ENCODE data around the gene IPO7. TPM values are rescaled to one million over a fixed set of nuclear protein-coding genes. Genes with fewer than 3 reads are reported as not detected.
"Not testable (repeated sequence)": the region's sequence is repeated elsewhere in the genome, so short reads cannot be mapped to it uniquely, and the experiment has no call there.

IPO7 gene
- total RNA-seq, 2 experiments from 2014 or later, result 78.9 to 81.1 TPM

DNA sequence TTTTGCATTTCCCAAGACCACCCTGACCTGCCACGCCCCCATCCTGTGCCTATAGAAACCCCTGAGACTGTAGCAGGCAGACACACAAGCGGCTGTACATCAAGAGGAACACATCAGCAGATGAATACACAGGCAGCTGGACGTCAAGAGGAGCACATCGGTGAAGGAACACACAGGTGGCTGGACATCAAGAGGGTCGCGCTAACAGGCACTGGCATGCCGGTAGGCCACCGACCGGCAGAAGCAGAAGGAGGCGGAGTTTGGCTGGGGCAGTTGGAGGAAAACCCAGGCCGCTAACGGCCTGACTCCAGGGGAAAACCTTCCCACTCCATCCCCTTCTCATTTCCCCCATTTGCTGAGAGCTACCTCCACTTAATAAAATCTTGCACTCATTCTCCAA lies 5.4 kb upstream of the IPO7 start:
- H3K4me3 Mint-ChIP-seq, result no peak overlapping the region
- no peak overlapping the region for H3K27ac Mint-ChIP-seq
- no peaks in the 10 kb centered on the region for H3K27me3 Mint-ChIP-seq
- ATAC-seq (ENCODE audit: low read depth), result no peak
- H3K36me3 Mint-ChIP-seq, result no peaks in the 10 kb centered on the region
- DNase-seq, result no peak
- H3K4me1 Mint-ChIP-seq, result peaks cover 2% of the 10 kb centered on the region
- H3K9me3 Mint-ChIP-seq, result no peaks in the 10 kb centered on the region
- POLR2A ChIA-PET, result no interaction called here

DNA sequence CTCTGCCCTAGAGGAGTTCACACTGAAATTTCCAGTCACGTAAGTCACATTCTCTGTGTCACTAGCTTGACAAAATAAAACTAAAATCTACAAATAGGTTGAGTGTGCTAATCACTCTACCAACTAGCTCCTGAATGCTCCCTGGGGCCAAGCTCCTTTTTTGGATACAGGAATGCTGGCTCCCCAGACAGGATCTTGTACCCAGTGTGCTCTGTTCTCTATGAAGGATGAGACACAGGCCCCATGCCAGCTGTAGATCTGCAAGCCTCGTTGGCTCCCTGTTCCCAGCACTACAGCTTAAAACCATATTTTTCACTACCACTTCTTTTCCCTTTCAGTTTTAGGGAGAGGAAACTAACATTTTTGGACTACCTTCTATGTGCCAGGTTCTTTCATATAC lies 3.7 kb upstream of the IPO7 start:
- Mint-ChIP-seq H3K36me3 (no peaks in the 10 kb centered on the region), H3K9me3 (no peaks in the 10 kb centered on the region), H3K4me3 (no peak overlapping the region), H3K27me3 (no peaks in the 10 kb centered on the region), H3K4me1 (peaks cover 7% of the 10 kb centered on the region), H3K27ac (no peak overlapping the region)
- DNase-seq (no peak), ATAC-seq (ENCODE audit: low read depth) (no peak)
- POLR2A ChIA-PET, result no interaction called here

DNA sequence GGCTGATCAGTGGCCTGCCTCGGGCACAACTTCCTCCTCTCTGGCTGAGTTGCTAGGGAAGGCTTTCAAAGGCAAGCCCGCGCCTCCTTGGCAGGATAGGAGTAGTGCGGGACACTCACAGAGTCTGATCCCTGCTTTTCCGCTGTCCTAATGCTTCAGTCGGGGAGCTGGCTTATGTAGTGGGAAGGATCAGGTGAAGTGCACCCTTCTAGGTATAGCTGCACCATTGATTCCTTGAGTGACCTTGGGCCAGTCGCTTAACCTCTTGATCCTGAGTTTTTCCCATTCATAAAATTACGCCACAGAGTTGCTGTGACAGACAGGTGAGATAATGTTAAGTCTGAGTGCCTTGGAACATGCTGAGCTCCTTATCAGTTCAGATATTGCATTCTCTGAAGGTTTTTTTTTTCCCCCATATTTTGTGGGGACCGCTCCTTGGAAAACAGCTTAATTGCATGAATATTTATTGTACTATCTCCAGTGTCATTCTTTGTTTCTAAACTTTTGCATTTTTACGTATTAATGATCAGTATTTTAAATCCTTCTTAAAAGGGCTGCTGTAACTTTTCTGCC lies 961 bp downstream of the IPO7 start:
- no peak for DNase-seq

DNA sequence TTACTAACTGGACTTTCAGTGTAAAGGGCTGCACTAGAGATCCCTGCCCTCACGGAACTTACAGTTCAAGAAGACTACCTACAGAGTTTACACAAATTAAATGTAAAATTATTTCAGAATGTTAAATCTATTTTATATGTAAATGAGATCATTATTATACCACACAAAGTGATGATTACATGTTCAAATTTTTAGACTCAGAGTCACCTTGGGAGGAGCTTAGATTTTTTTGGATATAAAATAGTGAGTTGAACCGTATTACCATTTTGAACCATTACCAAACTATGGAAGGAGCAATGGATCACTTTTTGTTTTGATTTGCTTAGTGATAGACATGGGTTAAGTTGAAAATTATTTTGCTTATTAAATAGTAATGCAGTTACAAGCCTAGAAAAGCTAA lies 1.6 kb downstream of the IPO7 start:
- Mint-ChIP-seq H3K36me3 (peaks cover 10% of the 10 kb centered on the region), H3K27me3 (no peaks in the 10 kb centered on the region), H3K4me3 (peak overlapping the region; percentile 93), H3K27ac (no peak overlapping the region), H3K9me3 (no peaks in the 10 kb centered on the region), H3K4me1 (peaks cover 20% of the 10 kb centered on the region)
- no peak for DNase-seq
- ATAC-seq (ENCODE audit: low read depth), result no peak
- POLR2A ChIA-PET, result interaction anchor here (1.4 to 3.0 kb wide), 6 partner anchors 22 to 106 kb away, joined by 3 to 20 read pairs (median 10); partner anchors contain the start of genes TMEM41B and ZNF143

More for the DNA sequence above, 961 bp downstream of the IPO7 start:
- Mint-ChIP-seq H3K27ac (peak overlapping the region; percentile 89), H3K36me3 (peaks cover 8% of the 10 kb centered on the region), H3K4me1 (peaks cover 20% of the 10 kb centered on the region), H3K9me3 (no peaks in the 10 kb centered on the region), H3K27me3 (no peaks in the 10 kb centered on the region), H3K4me3 (peak overlapping the region; percentile 93)
- POLR2A ChIA-PET, result interaction anchor here (0.6 to 3.0 kb wide), 15 partner anchors 8 to 1071 kb away, joined by 3 to 20 read pairs (median 6); partner anchors contain the start of genes TMEM41B and ZNF143
- ATAC-seq (ENCODE audit: low read depth), result no peak

DNA sequence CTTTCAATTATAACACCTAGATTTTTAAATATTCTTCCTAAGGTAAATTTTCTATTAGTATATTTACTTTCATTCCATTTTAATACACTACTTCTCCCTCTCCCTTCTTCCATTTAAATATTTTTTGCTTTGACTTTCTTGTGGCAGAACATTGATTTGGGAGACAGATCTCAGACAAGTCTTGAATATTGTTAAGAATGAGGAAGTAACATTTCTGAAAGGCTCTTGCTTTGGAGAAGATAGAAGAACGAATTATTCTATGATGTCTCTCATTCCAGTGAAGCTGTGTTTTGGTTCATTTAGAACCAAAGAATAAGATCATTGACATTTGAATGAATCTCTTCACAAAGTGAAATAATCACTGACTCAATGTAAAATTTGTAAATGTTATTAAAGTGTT lies 2.4 kb downstream of the IPO7 start:
- H3K4me1 Mint-ChIP-seq, result peaks cover 22% of the 10 kb centered on the region
- no peak overlapping the region for H3K27ac Mint-ChIP-seq
- H3K4me3 Mint-ChIP-seq, result peak overlapping the region; percentile 62
- POLR2A ChIA-PET, result interaction anchor here (2.6 to 3.0 kb wide), 2 partner anchors 23 to 73 kb away, joined by 14 to 20 read pairs; partner anchors contain the start of gene ZNF143
- H3K9me3 Mint-ChIP-seq, result no peaks in the 10 kb centered on the region
- ATAC-seq (ENCODE audit: low read depth) (no peak), DNase-seq (no peak)
- H3K27me3 Mint-ChIP-seq, result no peaks in the 10 kb centered on the region
- H3K36me3 Mint-ChIP-seq, result peaks cover 11% of the 10 kb centered on the region

DNA sequence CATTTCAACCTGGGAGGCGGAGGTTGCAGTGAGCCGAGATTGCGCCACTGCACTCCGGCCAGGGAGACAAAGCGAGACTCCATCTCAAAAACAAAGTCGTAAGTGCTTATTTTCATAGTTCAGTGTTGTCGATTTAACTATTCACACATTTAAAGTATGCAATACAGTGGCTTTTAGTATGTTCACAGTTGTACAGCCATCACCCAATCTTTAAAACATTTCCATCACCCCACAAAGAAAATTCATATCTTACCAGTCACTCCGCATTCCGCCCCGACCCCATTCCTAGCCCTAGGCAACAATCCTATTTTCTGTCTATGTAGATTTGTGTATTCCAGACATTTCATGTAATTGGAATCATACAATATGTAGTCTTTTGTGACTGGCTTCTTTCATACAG lies 11.9 kb downstream of the IPO7 start:
- POLR2A ChIA-PET, result interaction anchor here (1.2 kb wide), 1 partner anchor 11 kb away, joined by 4 read pairs; no protein-coding TSS in a partner anchor
- Mint-ChIP-seq H3K27ac (peak overlapping the region; percentile 43), H3K4me1 (peaks cover 46% of the 10 kb centered on the region), H3K4me3 (no peak overlapping the region), H3K9me3 (no peaks in the 10 kb centered on the region), H3K36me3 (peaks cover 18% of the 10 kb centered on the region), H3K27me3 (no peaks in the 10 kb centered on the region)
- ATAC-seq (ENCODE audit: low read depth) (no peak), DNase-seq (no peak)

DNA sequence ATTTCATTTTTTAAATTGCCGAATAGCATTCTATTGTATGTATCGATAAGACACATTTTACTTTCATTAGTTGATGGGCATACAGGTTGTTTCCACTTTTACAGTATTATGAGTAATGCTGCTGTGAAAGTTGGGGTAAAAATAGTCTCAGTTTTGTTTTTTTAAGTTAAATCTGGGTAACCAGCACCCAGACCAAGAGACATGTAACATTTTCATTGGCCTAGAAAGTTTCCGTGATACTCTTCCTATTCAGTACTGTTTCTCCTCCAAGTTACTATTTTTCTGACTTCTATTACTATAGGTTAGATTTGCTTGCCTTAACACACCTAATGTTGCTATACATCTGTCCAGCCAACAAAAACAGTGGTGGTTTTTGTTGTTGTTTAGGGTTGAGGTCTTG lies 12.3 kb downstream of the IPO7 start:
- Mint-ChIP-seq H3K36me3 (peaks cover 18% of the 10 kb centered on the region), H3K9me3 (no peaks in the 10 kb centered on the region), H3K4me1 (peaks cover 46% of the 10 kb centered on the region), H3K27ac (peak overlapping the region; percentile 43), H3K4me3 (no peak overlapping the region), H3K27me3 (no peaks in the 10 kb centered on the region)
- POLR2A ChIA-PET, result no interaction called here
- DNase-seq (no peak), ATAC-seq (ENCODE audit: low read depth) (no peak)

DNA sequence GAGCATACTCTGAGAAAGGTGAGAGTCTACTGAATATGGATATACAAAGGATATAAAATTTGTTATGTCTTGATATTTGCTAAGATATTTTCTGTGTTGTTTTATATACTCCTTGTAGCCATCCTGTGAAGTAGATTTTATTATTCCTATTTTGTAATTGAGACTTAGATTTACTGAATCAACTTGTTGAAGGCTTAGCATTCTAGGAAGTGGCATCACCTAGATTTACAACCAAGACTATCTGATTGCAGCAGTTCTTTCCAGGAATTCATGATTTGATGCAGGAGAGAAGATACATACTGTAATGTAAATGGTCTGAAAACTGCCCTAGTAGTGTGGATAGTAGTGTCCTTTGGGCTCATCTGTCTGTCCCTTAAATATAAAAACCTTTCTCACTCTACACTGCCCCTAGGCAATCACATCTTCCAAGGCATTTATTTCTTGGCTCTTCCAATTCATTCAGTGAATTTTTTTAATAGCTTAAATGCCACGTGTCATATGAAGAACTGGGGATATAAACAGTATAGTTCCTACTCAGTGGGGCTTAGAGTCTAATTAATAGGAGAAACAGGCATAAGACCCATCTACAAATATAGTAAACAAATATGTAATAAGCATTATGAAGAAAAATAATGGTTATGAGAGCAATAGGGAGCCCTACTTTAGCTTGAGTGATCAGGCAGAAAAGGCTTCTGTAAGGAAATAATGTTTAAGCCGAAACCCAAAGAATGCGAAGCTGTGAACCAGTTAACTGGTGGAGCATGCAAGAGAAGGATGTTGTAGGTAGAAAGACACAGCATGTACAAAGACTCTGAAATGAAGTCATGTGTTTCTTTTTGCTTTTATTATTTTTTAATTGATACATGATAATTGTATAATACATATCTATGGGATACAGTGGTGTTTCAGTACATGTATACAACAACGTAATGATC lies 13.6 kb downstream of the IPO7 start:
- H3K27ac Mint-ChIP-seq, result no peak overlapping the region
- DNase-seq (no peak), ATAC-seq (ENCODE audit: low read depth) (no peak)
- H3K9me3 Mint-ChIP-seq, result no peaks in the 10 kb centered on the region
- H3K27me3 Mint-ChIP-seq, result no peaks in the 10 kb centered on the region
- H3K4me3 Mint-ChIP-seq, result no peak overlapping the region
- peaks cover 40% of the 10 kb centered on the region for H3K4me1 Mint-ChIP-seq
- H3K36me3 Mint-ChIP-seq, result peaks cover 14% of the 10 kb centered on the region
- POLR2A ChIA-PET, result interaction anchor here (1.2 kb wide), 1 partner anchor 13 kb away, joined by 7 read pairs; the partner anchor contains the start of gene IPO7

DNA sequence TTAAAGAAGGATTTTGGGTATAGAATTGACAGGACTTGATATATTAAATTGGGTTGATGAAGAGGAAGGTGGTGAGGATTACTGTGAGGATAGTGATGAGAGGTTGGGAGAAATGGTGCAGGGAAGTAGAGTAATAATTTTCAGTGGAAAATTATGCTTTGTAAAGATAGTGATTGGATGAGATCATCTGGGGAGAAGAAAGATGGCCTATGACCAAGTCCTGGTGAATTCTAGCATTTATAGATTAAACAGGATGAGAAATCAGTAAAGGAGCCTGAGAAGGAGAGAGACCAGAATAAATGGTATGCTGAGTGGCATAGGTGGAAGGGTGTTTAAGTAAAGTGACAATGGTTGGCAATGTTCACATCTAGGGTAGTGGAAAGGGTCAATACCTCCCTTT lies 15.0 kb downstream of the IPO7 start:
- ATAC-seq (ENCODE audit: low read depth) (no peak), DNase-seq (no peak)
- Mint-ChIP-seq H3K27ac (peak overlapping the region; percentile 7), H3K9me3 (no peaks in the 10 kb centered on the region), H3K4me1 (peaks cover 33% of the 10 kb centered on the region), H3K4me3 (no peak overlapping the region), H3K36me3 (peaks cover 10% of the 10 kb centered on the region), H3K27me3 (no peaks in the 10 kb centered on the region)
- POLR2A ChIA-PET, result no interaction called here

DNA sequence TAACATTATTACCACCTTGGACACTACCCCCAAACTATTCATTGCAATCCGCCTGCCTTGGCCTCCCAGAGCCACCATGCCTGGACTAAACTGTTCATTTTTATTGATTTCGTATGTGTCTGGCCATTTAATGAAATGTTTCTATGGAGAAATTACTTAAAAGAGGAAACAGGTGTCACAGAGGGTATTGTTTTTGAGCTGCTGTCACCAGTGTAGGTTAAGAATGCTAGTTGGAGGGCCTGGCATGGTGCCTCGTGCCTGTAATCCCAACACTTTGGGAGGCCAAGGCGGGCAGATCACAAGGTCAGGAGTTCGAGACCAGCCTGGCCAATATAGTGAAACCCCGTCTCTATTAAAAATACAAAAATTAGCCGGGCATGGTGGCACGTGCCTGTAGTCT lies 17.4 kb downstream of the IPO7 start:
- not testable (repeated sequence) for DNase-seq; H3K9me3 Mint-ChIP-seq; H3K27me3 Mint-ChIP-seq; H3K4me3 Mint-ChIP-seq; ATAC-seq (ENCODE audit: low read depth); H3K27ac Mint-ChIP-seq
- POLR2A ChIA-PET, result interaction anchor here (0.6 kb wide), 1 partner anchor 117 kb away, joined by 4 read pairs; no protein-coding TSS in a partner anchor
- Mint-ChIP-seq H3K4me1 (peaks cover 25% of the 10 kb centered on the region), H3K36me3 (peaks cover 12% of the 10 kb centered on the region)

DNA sequence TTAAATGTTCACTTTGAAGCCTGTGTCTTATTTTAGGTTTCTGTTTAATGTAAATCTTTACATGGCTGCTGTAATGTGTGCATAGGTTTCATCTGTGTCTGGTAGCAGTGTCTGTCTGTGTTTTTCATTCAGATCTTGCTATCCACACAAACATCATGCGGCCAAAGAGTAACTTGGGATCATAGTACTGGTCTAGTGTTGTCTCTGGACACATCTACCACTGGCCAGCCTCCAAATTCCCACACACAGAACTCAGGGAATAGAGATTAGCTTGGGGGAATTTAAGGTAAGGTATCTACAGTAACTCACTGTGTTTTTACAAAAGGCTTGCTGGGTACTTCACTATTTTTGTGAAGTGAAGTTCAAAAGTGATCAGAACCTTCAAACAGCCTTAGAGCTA lies 44.3 kb downstream of the IPO7 start:
- no peak for ATAC-seq (ENCODE audit: low read depth)
- Mint-ChIP-seq H3K4me3 (no peak overlapping the region), H3K4me1 (no peaks in the 10 kb centered on the region), H3K36me3 (peaks cover 28% of the 10 kb centered on the region), H3K27ac (no peak overlapping the region), H3K27me3 (no peaks in the 10 kb centered on the region), H3K9me3 (no peaks in the 10 kb centered on the region)
- POLR2A ChIA-PET, result no interaction called here
- DNase-seq, result no peak

DNA sequence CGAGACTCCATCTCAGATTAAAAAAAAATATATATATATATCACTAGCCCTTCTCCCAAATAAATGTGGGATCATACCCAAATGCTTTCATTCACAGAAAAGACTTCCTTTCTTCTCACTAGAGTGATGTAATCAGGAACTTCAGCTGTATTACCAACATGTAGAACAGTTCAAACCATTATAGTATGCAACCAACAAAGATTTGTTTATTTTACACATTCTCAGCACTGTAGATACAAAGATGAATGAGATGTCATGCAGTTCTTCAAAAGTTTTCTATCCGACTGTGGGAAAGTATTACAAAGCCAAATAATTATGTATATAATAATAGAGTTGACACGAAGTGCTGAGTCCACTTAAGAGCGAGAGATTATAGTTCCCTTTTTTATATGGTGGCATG lies 54.2 kb downstream of the IPO7 start:
- peaks cover 34% of the 10 kb centered on the region for H3K36me3 Mint-ChIP-seq
- H3K27me3 Mint-ChIP-seq, result no peaks in the 10 kb centered on the region

DNA sequence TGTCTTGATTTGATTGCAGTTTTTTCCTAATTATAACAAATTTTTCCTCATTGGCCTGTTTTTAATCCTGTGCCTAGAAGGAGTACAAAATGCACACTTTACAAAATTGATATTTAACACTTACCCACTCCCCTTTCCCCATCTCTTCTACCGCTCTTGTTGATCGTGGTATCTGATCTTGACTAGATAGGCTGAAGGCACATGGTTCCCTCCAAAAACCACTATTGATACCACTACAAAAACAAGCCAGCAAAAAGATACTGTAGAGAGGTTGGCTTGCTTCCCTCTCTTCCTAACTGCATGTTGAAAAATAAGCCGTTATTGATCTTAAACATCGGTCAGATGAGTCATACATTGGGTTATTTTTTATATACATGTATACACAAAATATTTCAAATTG lies 61.8 kb downstream of the IPO7 start:
- peaks cover 31% of the 10 kb centered on the region for H3K36me3 Mint-ChIP-seq
- DNase-seq, result no peak
- no peak overlapping the region for H3K27ac Mint-ChIP-seq
- H3K27me3 Mint-ChIP-seq, result no peaks in the 10 kb centered on the region
- H3K4me3 Mint-ChIP-seq, result no peak overlapping the region
- peaks cover 4% of the 10 kb centered on the region for H3K4me1 Mint-ChIP-seq
- H3K9me3 Mint-ChIP-seq, result no peaks in the 10 kb centered on the region
- ATAC-seq (ENCODE audit: low read depth), result no peak
- POLR2A ChIA-PET, result no interaction called here

More for the DNA sequence above, 54.2 kb downstream of the IPO7 start:
- DNase-seq, result no peak
- no peak overlapping the region for H3K27ac Mint-ChIP-seq
- POLR2A ChIA-PET, result interaction anchor here (0.5 kb wide), 1 partner anchor 12 kb away, joined by 5 read pairs; no protein-coding TSS in a partner anchor
- H3K4me1 Mint-ChIP-seq, result no peaks in the 10 kb centered on the region
- no peaks in the 10 kb centered on the region for H3K9me3 Mint-ChIP-seq
- no peak overlapping the region for H3K4me3 Mint-ChIP-seq
- ATAC-seq (ENCODE audit: low read depth), result no peak

Data from activated naive CD8-positive, alpha-beta T cell treated with anti-CD3 and anti-CD28 coated beads, Interleukin-2, amount 10 ng/mL, durations not matched to agents 7 days and 5 days (primary cell).